GM12874 (cell line): Measurements from ENCODE around the gene ZNF592.

Experiments used
- CTCF ChIP-seq: IDR thresholded peaks from 2 replicates; pipeline ENCODE4 v1.5.1; 2011; ENCODE audit warnings: low read depth, mild to moderate bottlenecking, control low read depth, low read length, moderate library complexity; ENCODE audit not compliant: insufficient read depth

ZNF592 gene

GRCh38 chr15:84773716-84774115 lies 25.3 kb downstream of the ZNF592 start:
- TF ChIP-seq CTCF, result no peak

GRCh38 chr15:84775867-84776449 lies 27.6 kb downstream of the ZNF592 start:
- TF ChIP-seq CTCF, result no peak

- TF ChIP-seq CTCF, result no peak
Measured at GRCh38 chr15:84778194-84778593, 29.8 kb downstream of the ZNF592 start.

GRCh38 chr15:84780492-84780891 lies 32.1 kb downstream of the ZNF592 start:
- no peak for TF ChIP-seq CTCF

GRCh38 chr15:84781495-84781894 lies 33.1 kb downstream of the ZNF592 start:
- TF ChIP-seq CTCF, result no peak

- TF ChIP-seq CTCF, result no peak
Measured at GRCh38 chr15:84782346-84782745, 34.0 kb downstream of the ZNF592 start.

GRCh38 chr15:84783493-84784251 lies 35.3 kb downstream of the ZNF592 start:
- no peak for TF ChIP-seq CTCF
